GM23338 (cell line): ENCODE data around the gene NTF3. TPM values are rescaled to one million over a fixed set of nuclear protein-coding genes. Genes with fewer than 3 reads are reported as not detected.

Source experiments
- ATAC-seq: fragments of 200-7000 bp; cut with Tn5 transposase; 3 replicates; pipeline ENCODE4 v1.9.1; 2020
- DNase-seq: peaks from one replicate; pipeline ENCODE4 v3.0.0-alpha.2; 2015; ENCODE audit warnings: low spot score
- H2AFZ ChIP-seq: fragments of 200-600 bp; sonication (generic); 2 replicates; pipeline ENCODE4 v1.8.0; 2016; ENCODE audit warnings: antibody characterized with exemption, mild to moderate bottlenecking, moderate library complexity
- H3F3A ChIP-seq: fragments of 200-600 bp; sonication (generic); replicated peaks from 2 replicates; pipeline ENCODE4 v1.8.0; 2017; ENCODE audit warnings: antibody characterized with exemption, mixed run types, low read depth
- H3K27ac ChIP-seq: fragments of 200-600 bp; sonication (generic); 2 replicates; pipeline ENCODE4 v1.6.1; 2016; ENCODE audit warnings: low read depth
- H3K27me3 ChIP-seq: fragments of 200-600 bp; sonication (generic); 2 replicates; pipeline ENCODE4 v1.8.0; 2016; ENCODE audit warnings: mild to moderate bottlenecking, mixed run types, moderate library complexity; ENCODE audit not compliant: insufficient read depth
- H3K36me3 ChIP-seq: fragments of 200-600 bp; sonication (generic); 2 replicates; pipeline ENCODE4 v1.8.0; 2016; ENCODE audit warnings: mild to moderate bottlenecking; ENCODE audit not compliant: insufficient read depth
- H3K4me1 ChIP-seq: fragments of 200-600 bp; sonication (generic); 2 replicates; pipeline ENCODE4 v1.8.0; 2016; ENCODE audit warnings: mild to moderate bottlenecking, moderate library complexity; ENCODE audit not compliant: insufficient read depth
- H3K4me2 ChIP-seq: fragments of 200-600 bp; sonication (generic); 2 replicates; pipeline ENCODE4 v1.7.1; 2017; ENCODE audit warnings: mixed run types
- H3K4me3 ChIP-seq: fragments of 200-600 bp; sonication (generic); 2 replicates; pipeline ENCODE4 v1.6.1; 2016; ENCODE audit warnings: mixed run types
- H3K79me2 ChIP-seq: fragments of 200-600 bp; sonication (generic); replicated peaks from 2 replicates; pipeline ENCODE4 v1.8.0; 2017; ENCODE audit warnings: mild to moderate bottlenecking; ENCODE audit not compliant: insufficient read depth
- H3K9me2 ChIP-seq: fragments of 200-600 bp; sonication (generic); 2 replicates; pipeline ENCODE4 v1.8.0; 2017; ENCODE audit not compliant: insufficient read depth
- H4K20me1 ChIP-seq: fragments of 200-600 bp; sonication (generic); replicated peaks from 2 replicates; pipeline ENCODE4 v1.8.0; 2017; ENCODE audit warnings: mild to moderate bottlenecking; ENCODE audit not compliant: insufficient read depth
- H3K27ac Mint-ChIP-seq: 2 replicates; pipeline ENCODE4 v1.8.0; 2020; ENCODE audit warnings: inconsistent platforms, mild to moderate bottlenecking, moderate library complexity, mixed read lengths
- H3K27me3 Mint-ChIP-seq: 3 replicates; pipeline ENCODE4 v1.8.0; 2022; ENCODE audit warnings: low read depth, mild to moderate bottlenecking, moderate library complexity, mixed read lengths, inconsistent platforms; ENCODE audit not compliant: insufficient read depth, poor library complexity
- H3K36me3 Mint-ChIP-seq: 3 replicates; pipeline ENCODE4 v1.8.0; 2021; ENCODE audit warnings: low read depth, mild to moderate bottlenecking, inconsistent platforms, moderate library complexity, mixed read lengths
- H3K4me1 Mint-ChIP-seq: 3 replicates; pipeline ENCODE4 v1.8.0; 2020; ENCODE audit warnings: mild to moderate bottlenecking, inconsistent platforms, mixed read lengths
- H3K4me3 Mint-ChIP-seq: 3 replicates; pipeline ENCODE4 v1.8.0; 2021; ENCODE audit warnings: moderate library complexity, mild to moderate bottlenecking, inconsistent platforms, mixed read lengths
- H3K9me3 Mint-ChIP-seq: 3 replicates; pipeline ENCODE4 v1.8.0; 2020; ENCODE audit warnings: moderate library complexity, mild to moderate bottlenecking, inconsistent platforms, mixed read lengths
- CREB1 ChIP-seq: fragments of 250-450 bp; sonication (Bioruptor Pico); IDR thresholded peaks from 2 replicates; pipeline ENCODE4 v1.5.0; 2020; ENCODE audit warnings: low read depth, mild to moderate bottlenecking, moderate library complexity
- CTCF ChIP-seq, 2 experiments: fragments of 200-600 bp in 1 of 2; sonication (generic) in 1 of 2; conservative IDR thresholded peaks; 2 replicates each; pipeline versions ENCODE4 v1.5.1 to v1.6.1; 2016 to 2017; ENCODE audit warnings: antibody characterized with exemption in 2 of 2, low read depth in 2 of 2, mild to moderate bottlenecking in 2 of 2, moderate library complexity in 1 of 2
- ETS1 ChIP-seq: IDR thresholded peaks from 2 replicates; pipeline ENCODE4 v1.6.1; 2016; ENCODE audit warnings: antibody characterized with exemption
- EZH2 ChIP-seq: fragments of 200-600 bp; sonication (generic); IDR thresholded peaks from one replicate; pipeline ENCODE4 v1.8.0; 2017; ENCODE audit warnings: antibody characterized with exemption, mild to moderate bottlenecking, low read depth; ENCODE audit not compliant: unreplicated experiment
- EZH2phosphoT487 ChIP-seq: fragments of 200-600 bp; sonication (generic); IDR thresholded peaks from one replicate; pipeline ENCODE4 v1.8.1; 2018; ENCODE audit warnings: antibody characterized with exemption; ENCODE audit not compliant: unreplicated experiment
- JUNB ChIP-seq: IDR thresholded peaks from one replicate; pipeline ENCODE4 v1.6.1; 2016; ENCODE audit warnings: antibody characterized with exemption; ENCODE audit not compliant: unreplicated experiment
- NANOG ChIP-seq: IDR thresholded peaks from 2 replicates; pipeline ENCODE4 v1.6.1; 2016; ENCODE audit warnings: antibody characterized with exemption, borderline replicate concordance
- POLR2AphosphoS5 ChIP-seq: IDR thresholded peaks from 2 replicates; pipeline ENCODE4 v1.6.1; 2016; ENCODE audit warnings: antibody characterized with exemption, low read depth
- REST ChIP-seq: IDR thresholded peaks from one replicate; pipeline ENCODE4 v1.6.1; 2018; ENCODE audit warnings: antibody characterized with exemption; ENCODE audit not compliant: unreplicated experiment
- STAT1 ChIP-seq: IDR thresholded peaks from one replicate; pipeline ENCODE4 v1.6.1; 2016; ENCODE audit warnings: antibody characterized with exemption; ENCODE audit not compliant: unreplicated experiment
- ZNF114 ChIP-seq: fragments of 250-450 bp; sonication (Bioruptor Pico); IDR thresholded peaks from 2 replicates; pipeline ENCODE4 v1.5.0; 2020; ENCODE audit warnings: mild to moderate bottlenecking, moderate library complexity
- ZNF331 ChIP-seq: fragments of 250-450 bp; sonication (Bioruptor Pico); IDR thresholded peaks from 2 replicates; pipeline ENCODE4 v1.5.0; 2020; ENCODE audit warnings: low read depth, mild to moderate bottlenecking, moderate library complexity
- ZNF462 ChIP-seq: fragments of 250-450 bp; sonication (Bioruptor Pico); IDR thresholded peaks from 2 replicates; pipeline ENCODE4 v1.5.0; 2020; ENCODE audit warnings: mild to moderate bottlenecking, moderate library complexity
- polyA plus RNA-seq: library from polyadenylated mRNA; unstranded; fragments of >200 nt; fragmentation: Nextera tagmentation; extraction: Ambion mirVana; gene quantifications from 2 replicates; pipeline ENCODE4 v1.2.1, GENCODE V29; 2016
- total RNA-seq: library from RNA; depleted of rRNA; stranded (reverse); fragments of >200 nt; shearing (Covaris generic); gene quantifications from 2 replicates; pipeline ENCODE4 v1.2.3, GENCODE V29; 2014

Gene NTF3
- total and polyA plus RNA-seq, 2 experiments from 2014 or later, result 1.2 TPM; not detected in 1

GRCh38 chr12:5515458-5515857 is 83.5 kb downstream of the NTF3 start:
- Histone ChIP-seq H3F3A (no peaks in the 10 kb centered on the region), H2AFZ (no peak overlapping the region), H3K79me2 (no peaks in the 10 kb centered on the region), H3K36me3 (no peaks in the 10 kb centered on the region), H4K20me1 (no peaks in the 10 kb centered on the region), H3K27me3 (no peaks in the 10 kb centered on the region), H3K27ac (no peak overlapping the region), H3K4me3 (no peak overlapping the region), H3K4me1 (peaks cover 15% of the 10 kb centered on the region; the same call in 1 of the 2 replicates), H3K4me2 (no peak overlapping the region), H3K9me2 (no peaks in the 10 kb centered on the region)
- Mint-ChIP-seq H3K27ac (no peak overlapping the region), H3K4me3 (no peak overlapping the region), H3K9me3 (no peaks in the 10 kb centered on the region), H3K4me1 (peaks cover 30% of the 10 kb centered on the region), H3K27me3 (peaks cover under 1% of the 10 kb centered on the region), H3K36me3 (no peaks in the 10 kb centered on the region)
- DNase-seq (no peak), ATAC-seq (no peak)
- TF ChIP-seq CREB1, result no peak
- no peak for TF ChIP-seq POLR2AphosphoS5
- no peak for TF ChIP-seq STAT1
- no peak for TF ChIP-seq CTCF (conservative IDR thresholded peaks at IDR 0.05; ENCODE audit: low read depth in 2 of 2)
- TF ChIP-seq EZH2phosphoT487, result no peak
- TF ChIP-seq REST, result no peak
- TF ChIP-seq ZNF462 (CRISPR knock-in tag), result no peak
- TF ChIP-seq ETS1, result no peak
- no peak for TF ChIP-seq NANOG
- TF ChIP-seq ZNF331 (CRISPR knock-in tag), result no peak
- TF ChIP-seq EZH2, result no peak
- TF ChIP-seq ZNF114 (CRISPR knock-in tag), result no peak
- TF ChIP-seq JUNB, result no peak
